ENCODE data around the gene HDAC7.
"Not testable (repeated sequence)": the region's sequence is repeated elsewhere in the genome, so short reads cannot be mapped to it uniquely, and the experiment has no call there.

The HDAC7 gene

DNA sequence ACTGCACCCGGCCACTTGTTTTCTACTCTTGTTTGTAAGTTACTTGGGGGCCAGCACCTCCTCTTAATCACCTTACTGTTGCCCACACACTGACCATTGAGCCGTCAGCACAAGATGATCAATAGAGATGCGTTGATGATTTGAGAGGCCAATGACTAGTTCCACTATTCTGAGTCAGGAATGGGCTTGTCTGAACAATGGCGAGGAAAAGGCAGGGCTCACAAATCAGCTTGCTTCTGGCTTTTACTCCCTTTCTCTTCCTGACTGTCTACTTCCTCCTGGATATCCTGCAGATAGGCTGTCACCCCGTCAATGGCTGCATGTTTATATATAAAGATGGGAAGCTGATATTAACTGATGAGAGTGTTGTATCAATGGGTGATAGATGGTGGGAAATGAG is 29.1 kb upstream of the HDAC7 start:
- no peak for DNase-seq

DNA sequence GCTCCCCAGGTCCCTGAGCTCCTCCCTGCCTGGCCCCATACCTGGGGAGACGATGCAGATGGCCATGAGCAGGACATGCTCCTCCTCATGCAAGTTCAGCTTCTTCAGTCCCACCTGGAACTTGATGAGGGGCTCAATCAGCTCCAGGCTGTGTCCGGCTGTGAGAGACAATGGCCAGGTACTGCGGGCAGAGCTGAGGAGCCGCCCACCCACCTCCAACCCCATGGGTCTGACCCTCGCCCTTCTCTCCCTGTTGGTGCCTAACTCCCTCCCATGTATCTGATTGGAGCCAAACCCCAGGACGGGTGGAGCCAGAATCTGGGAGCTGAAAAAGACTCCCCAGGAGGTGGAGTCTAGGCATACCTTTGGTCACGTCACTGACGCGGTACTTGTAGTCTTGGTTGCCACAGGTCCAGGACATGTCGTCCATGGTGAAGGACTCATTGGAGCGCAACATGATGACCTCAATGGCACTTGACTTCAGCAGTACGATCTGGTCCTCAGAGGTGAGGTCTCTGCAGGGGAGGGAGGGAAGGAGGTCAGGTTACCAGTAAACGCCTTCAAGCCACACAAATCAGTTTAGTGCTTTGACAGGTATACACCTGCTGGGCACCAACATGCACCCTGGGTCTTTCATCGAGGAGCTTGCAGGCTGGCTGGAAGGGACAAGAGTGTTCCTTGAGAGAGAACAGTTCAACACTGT is 26.7 kb upstream of the HDAC7 start:
- no peak for DNase-seq

DNA sequence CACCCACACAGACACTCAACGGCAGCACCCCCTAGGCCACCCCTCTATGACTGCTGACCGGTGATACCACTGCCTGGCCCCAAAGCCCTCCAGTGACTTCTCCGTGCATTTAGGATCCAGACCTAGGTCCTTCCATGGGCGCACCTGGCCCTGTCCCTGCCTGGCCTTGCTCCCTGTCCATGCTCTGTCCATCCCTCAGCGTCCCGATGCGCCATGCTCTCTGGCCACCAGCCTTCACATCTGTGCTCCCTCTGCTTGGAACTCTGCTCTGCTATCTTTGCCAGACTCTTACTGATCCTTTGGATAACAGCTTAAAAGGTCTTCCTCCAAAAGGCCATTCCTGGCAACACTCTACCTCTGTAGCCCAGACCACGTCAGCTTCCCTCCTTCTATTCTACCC is 25.4 kb upstream of the HDAC7 start:
- no peak for DNase-seq

DNA sequence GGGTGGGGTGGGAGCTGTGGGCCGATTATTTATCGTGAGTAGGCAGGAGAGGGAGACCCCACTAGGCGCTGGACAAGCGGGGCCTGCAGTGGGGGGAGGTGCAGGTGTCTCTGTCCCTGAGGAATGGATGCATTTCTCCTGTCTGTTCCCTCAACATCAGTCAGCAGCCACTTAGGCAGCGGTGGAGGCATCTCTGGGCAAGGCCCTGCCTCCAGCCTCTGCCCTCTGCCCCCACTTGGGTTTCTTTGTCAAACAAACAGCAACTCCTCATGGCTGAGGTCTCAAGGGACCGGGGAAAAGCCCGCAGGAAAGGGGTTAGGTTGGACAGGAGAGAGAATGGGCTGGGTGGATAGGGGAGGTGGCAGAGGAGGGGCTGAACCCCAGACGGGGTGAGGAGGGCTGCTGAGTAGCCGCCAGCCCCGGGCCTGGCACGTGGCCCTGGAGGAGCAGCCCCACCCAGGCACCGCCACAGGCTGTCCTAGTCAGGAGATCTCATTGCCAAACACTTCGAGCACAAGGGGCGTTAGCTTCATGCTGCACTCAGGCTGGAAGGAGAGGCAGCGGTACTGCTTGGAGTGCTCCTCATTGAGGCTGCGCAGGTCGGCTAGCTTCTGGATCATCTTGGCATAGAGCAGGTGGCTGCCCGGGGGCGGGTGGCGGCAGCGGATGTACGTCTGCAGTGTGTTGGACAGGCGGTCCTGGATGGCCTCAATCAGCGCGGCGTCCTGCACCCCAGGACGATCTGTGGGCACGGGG is 24.7 kb upstream of the HDAC7 start:
- DNase-seq = no peak

DNA sequence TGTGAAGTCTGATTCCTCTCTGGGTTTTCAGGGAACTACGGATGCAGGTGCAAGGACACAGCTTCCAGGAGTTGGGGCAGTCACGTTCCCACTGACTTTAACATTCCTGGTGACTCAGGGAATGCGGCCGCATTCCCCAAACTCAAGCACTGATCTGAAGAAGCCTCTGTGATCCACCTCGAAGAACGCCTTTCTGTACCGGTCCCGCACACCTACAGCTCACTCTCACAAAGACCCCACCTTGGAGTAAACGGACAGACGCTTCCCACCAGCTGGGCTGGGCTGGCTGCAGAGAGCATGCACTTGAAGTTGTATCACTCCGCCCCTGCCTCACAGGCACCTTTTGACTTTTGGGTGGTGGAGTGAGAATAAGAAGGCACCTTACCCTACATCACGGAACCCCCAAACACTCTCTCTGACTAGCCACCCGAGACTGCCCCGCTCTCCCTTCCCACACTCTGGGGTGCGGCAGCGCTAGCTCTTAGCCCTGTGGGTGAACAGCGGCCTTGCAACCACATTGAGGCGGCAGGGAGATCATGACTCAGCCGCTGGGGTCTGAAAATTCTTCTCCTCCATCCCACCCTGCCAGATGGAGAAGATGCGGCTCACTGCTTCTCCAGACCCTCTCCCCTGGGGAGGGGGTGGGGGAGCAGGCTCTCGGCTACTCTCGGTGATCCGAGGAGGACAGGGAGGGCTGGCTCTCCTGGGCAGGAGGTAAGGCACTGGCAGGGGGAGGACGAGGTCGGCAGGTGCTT is 23.7 kb upstream of the HDAC7 start:
- no peak for DNase-seq

DNA sequence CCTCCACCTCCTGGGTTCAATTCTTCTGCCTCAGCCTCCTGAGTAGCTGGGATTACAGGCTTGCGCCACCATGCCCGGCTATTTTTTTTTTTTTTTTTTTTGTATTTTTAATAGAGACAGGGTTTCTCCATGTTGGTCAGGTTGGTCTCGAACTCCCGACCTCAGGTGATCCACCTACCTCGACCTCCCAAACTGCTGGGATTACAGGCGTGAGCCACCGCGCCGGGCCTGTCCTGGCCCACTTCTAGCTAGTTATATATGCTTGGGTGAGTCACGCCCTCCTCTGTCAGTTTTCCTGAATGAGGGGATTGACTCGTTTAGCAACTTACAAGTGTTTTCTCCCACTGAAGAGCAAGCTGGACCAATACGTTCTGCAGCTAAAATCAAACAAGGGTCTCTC is 22.8 kb upstream of the HDAC7 start:
- not testable (repeated sequence) for DNase-seq

DNA sequence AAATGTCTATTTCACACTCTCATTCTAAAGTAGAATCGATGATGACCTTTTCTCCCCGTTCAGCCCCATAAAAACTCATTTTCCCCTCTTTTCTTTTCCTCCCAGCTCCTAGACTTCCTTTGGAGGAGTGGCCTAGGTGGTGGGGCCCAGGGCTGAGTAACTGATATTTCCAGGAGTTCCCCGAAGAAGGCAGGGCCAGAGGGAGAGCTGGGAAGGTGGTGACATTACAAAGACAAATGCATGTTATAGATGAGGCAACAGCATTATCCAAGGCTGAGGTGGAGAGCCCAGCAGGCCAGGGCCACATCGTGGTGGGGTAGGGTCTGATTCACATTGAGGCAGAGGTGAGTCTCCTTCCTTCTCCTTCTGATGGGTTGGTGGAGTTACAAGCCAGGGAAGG is 22.2 kb upstream of the HDAC7 start:
- no peak for DNase-seq

DNA sequence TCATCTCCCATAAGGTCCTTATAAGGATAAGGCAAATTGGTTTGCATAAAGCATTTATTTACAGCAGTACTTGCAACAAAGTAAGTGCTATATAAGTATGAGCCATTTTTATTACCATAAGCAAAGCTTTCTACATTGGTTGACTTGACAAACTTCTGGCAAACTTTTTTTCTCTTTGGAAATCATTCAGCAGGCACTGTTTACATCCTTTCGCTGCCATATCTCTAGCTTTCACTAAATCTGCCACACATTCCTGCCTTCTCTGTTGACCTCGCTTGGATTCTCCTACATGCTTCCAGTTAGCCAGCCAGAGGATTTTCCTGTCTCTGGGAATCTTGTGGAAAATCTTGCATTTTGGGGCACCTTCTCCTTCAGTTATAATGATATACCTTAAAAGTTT is 21.8 kb upstream of the HDAC7 start:
- no peak for DNase-seq

DNA sequence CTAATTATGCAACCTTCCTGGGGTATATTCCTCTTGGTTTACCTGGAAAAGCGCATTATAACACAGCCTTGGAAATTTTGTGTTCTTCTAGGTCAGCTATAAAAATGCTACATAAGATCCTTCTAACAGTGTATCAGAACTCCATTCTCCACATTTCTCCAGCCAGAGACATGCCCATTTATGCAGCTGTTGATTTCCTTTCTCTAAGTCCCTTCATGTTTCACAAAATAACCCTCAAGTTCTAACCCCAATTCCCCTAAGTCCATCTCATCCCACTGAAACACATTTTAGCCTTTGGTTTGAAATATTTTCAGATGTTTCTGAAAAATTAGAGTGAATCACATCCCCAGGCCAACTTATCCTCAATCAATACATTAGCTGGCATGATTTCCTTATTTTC is 20.9 kb upstream of the HDAC7 start:
- DNase-seq = no peak

DNA sequence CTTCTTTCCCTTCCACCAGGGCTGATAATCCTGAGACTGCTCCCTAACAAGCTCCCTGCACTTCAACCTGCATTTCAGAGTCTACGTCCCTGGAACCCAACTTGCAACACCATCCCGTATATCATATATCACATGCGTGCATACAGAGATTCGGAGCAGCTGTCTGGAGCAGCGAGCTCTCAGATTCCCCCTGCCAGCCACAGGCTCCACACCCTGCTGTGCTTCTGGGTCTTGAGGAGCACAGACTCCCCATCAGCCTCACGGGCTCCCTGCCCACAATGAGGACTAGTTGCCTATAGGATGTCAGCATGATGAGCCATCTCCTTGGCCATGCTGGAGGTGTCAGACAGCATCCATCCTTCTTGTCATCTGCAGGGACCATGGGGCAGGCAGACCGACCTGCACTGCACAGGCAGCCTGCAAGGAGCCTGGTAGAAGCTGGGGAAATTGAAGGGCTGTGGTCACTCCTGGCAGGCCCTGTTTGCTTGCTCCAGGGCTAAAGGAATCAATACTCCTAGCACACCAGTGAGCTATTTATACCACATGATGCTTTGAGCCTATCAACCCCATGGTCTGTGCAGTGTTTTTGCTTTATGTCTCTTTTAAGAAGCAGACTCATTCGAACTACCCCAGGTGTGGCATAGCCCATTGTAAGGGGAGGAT is 19.6 kb upstream of the HDAC7 start:
- no peak for DNase-seq

DNA sequence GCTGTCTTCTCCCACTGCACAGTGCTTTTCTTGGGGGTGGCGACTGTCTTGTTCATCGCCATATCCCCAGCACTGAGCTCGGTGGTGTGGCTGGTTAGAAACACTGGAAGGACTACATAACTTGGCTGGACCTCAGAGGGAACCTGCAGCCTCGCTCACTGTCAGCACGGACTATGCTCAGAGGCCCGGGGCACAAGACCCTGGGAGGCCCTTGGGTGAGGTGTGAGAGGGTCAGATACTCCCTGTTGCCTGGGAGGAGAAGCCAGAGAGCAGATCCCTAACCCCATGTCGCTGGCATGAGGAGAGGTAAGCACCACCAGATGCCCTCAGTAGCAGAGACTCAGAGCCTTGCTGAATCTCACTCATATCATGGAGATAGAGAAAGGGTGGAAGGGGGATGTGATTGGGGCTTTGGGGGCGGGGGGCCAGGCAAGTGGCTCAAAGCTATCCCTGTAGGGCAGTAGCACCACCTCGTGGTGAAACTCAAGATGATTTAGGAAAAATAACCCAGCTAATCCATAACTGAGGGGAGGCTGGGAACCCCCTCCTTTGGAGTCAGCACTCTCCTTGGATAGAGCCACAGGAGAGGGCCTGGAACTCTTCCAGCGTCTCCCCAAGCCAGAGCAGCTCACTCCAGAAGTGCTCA is 18.7 kb upstream of the HDAC7 start:
- peak; percentile 44 for DNase-seq

DNA sequence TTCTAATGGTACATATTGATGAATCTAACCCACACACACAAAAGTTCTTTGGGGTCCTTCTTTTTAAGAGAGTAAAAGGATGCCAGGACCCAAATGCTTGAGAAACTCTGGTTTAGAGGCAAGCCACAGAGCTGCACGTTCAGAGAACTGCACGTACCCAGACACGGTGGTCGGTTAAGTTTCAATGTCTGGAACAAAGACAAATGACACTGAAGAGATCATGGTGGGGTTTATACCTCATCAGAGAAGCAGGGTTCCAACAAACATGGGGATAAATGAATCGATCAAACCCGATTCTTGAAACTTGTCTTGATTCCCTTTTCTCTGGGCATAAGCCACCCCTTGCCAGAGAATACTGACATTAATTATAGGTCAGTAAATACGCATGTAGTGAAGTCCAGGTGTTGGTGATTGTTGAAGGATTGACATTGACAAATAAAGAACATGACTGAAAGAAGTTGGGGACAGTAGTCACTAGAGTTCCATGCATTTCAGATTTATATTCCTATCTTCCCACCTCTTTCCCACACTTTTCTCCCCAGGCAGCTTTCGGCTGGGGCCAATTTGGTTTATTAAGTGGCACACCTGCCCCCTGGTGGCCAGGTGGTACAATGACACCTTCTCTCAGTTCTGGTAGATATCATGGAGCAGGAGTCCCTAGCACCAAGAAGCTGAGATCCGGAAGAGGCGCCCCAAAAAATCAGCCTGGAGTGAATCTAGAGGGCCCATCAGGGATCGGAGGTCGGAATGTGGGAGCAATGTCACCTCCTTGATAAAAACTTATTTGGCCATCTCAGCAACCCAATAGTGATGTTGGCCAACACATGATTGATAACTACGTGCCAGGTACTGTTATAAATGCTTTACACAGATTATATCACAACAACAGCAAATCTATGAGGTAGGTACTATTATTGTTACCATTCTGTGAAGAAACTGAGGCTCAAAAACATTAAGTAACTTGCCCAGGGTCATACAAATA is 17.8 kb upstream of the HDAC7 start:
- peak; percentile 62 for DNase-seq

DNA sequence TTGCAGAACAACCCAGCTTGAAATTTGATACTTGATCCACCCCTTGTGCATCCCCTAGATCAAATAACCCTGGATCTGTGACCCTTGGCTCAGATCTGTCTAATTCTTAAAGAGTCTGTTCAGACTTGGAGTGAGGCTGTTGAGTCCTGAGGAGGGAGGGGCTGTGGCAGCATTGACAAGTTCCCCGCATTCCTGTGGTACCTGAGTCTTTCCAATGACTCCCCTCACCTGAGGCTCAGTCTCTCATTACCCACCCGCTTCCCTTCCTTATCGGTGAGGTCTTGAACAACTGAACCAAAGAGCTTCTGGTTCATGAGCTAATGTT is 16.1 kb upstream of the HDAC7 start:
- no peak for DNase-seq

DNA sequence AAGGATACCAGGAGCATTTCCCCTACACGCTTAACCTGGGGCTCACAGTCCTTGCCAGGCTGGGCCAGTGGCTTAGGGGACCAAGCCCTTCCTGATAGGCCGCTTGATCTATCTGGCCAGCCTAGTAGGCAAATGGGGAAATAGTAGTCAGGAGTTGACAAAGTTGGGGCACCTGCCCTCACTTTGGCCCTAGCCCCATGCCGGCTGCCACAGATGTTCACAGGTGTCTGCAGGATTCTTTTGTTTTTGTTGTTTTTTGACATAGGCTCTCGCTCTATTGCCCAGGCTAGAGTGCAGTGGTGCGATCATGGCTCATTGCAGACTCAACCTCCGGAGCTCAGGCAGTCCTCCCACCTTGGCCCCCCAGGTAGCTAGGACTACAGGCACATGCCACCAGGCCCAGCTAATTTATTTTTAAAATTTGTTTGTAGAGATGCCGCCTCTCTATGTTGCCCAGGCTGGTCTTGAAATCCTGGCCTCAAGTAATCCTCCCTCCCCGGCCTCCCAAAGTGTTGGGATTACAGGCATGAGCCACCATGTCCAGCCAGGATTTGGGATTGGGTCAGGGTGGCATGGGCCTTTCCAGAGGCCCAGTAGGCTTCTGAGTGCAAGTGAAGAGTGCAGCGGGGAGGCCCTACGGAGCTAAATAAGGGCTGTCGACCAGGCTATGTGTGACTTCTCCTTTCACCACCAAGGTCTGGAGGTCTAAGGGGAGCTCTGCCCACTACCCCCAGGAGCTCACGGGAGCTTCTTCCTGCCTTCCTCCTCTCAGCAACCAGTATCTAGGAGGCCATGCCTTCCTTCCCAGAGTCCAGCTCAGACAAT is 15.5 kb upstream of the HDAC7 start:
- DNase-seq = no peak

DNA sequence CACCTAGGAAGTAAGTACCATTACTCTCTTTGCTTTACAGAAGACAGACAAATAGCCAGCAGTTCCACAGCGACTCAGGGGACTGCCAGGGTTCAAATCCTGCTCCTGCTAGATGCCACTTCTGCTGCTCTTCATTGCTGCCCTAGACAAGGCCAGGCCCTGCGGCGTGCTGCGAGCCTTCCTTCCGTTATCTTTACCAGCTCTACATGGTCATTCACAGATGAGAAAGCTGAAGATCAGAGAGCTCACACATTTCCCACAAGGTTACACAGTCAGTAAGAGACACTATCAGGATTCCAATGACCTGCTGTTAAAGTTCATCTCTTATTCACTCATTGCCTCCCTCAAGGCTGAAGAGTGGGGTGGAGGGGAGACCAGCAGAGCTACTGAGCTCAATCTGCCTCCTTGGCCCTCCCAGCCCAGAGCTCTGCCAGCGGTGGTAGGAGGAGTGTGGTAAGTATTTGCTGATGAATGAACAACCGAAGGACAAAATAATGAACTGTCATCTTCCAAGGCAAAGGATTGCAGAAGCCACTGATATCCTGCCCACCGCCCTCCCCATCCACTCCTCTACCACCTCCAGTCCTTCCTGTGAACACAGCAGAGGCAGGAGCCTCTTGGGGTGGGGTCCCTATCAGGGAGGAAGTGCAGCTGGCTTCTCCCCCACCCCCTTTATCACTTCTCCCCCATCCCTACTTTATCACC is 14.6 kb upstream of the HDAC7 start:
- no peak for DNase-seq

DNA sequence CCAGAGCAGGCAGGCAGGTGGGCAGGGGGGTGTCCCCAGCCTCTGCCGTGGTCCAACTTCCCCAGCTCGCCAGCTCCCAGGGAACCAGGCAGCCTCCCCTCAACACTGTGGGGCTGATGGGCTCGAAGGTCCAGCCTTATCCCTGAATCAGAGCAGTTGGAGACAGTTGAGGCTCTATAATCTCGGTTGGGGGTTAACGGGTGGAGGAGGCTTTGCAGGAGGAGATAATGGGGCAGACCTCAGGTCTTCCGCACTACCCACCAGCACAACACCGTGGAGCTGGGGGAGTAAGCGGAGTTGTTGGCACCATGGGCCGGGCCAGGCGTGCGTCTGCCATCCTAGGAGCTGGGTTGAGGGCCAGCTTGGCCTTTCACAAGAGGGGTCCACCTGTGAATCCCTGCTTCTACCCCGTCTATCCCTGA is 13.9 kb upstream of the HDAC7 start:
- no peak for DNase-seq

DNA sequence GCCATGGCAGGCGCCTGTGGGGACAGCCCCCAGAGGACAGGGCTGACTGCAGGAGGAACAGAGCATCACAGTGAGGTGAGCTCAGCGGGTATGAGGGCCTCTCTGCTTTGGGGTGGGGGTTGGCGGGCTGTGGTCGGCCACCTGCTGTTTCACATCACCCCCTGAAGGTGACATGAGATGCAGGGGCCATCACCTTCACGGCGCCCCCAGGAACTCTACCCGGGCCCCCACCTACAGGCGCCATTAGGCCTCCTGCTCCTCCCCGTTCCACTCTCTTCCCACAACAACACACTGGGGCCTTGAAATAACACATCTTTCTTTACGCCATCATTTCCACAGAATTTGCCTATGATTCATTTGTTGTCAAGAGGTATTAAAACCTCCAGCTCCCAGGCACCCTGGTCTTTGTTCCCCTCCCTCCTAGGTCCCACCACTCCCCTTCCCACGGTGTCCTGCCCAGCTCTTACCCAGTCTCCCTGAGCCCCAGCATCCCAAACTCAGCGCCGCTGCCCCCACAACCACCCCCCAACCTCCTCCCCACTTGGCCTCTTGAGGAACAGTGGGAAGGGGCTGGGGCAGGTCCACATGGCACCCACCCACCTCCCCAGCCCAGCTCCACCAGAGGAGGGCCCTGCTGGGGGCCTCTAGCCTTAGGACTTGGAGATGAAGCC is 12.7 kb upstream of the HDAC7 start:
- DNase-seq = peak; percentile 87

DNA sequence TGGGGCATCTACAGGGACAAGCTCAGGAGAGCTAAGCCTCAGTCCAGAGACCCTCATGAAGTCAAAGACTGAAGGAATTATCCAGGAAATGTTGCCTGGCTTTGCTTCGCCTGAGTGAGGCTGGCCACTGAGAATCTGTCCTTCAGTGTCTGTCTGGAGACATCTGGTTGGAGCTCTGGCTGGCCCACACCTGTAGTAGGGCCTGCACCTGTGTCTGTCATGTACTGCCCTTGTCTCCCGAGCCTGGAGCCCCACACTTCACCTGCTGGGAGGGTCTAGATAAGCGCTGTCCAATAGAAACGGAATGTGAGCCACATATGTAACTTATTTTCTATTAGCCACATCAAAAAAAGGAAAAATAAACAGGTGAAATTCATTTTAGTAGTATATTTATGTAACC is 9.9 kb upstream of the HDAC7 start:
- no peak for DNase-seq

DNA sequence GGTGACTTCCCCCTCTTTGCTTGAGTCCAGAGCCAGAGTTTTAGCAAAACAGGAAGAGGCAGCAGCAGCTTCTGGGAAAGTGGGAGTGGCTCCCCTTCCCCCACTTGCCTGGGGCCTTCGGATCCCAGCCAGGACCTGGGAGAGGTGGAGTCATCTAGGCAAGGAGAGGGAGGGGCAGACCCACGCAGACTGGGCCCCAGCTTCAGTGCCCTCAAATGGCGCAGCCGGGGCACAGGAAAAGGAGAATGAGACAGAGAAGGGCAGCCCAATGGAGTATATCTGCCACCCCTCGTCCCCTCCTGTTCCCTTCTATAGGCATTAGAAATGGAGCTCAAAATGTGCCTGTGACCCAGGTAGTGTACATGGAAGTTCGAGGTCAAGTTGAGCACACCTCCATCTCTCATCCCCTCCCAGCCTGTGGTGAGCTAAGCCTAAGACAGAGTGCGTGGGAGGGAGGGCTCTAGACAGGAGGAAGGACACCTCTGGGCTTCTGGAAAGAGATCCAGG is 9.3 kb upstream of the HDAC7 start:
- DNase-seq = no peak

Data from CD4-positive, alpha-beta T cell treated with Interleukin-4 for 4 hours (primary cell).